K562 (cell line): ENCODE measurements around the gene ZMAT1. TPM values are rescaled to one million over a fixed set of nuclear protein-coding genes. Genes with fewer than 3 reads are reported as not detected.
A peak's percentile ranks its signal among the peaks of the same experiment; 100 is the strongest.

Source experiments
- ATAC-seq: fragments of 200-7000 bp; cut with Tn5 transposase; 3 replicates; pipeline ENCODE4 v1.9.1; 2020; ENCODE audit warnings: moderate library complexity
- BruUV-seq: library from RNA; stranded (reverse); fragments of 400-500 nt; replicated peaks from 2 replicates; lab custom pipeline; 2021; lab: Mats Ljungman, UMichigan
- CTCF ChIA-PET: fragments of 300-600 bp; formaldehyde crosslinking; extraction: SDS; loops from one replicate; lab custom pipeline; 2021; ENCODE audit warnings: low intra/inter-chr PET ratio; lab: Yijun Ruan, JAX
- POLR2A ChIA-PET: fragments of 300-600, 350-650 bp; sonication (Branson Sonifier 250); formaldehyde crosslinking; extraction: SDS; loops from one replicate; lab custom pipeline; 2021; ENCODE audit warnings: antibody characterized with exemption, inconsistent platforms; lab: Yijun Ruan, JAX
- DNase-seq, 4 experiments: peaks; one replicate each; pipeline versions ENCODE4 v3.0.0 to v3.0.0-alpha.2; 2011 to 2018; ENCODE audit warnings: low spot score in 3 of 4, mixed read lengths in 3 of 4; ENCODE audit errors: extremely low read depth in 1 of 4
- FAIRE-seq: peaks from 2 replicates; lab custom pipeline; 2011; peaks lifted over from hg19 to GRCh38; lab: Jason Lieb, UNC
- H2AFZ ChIP-seq: 2 replicates; pipeline ENCODE4 v1.6.0; 2011; ENCODE audit warnings: low read depth, low read length, control low read depth, inconsistent platforms
- H3K27ac ChIP-seq: fragments of 200-600 bp; 3 replicates; pipeline ENCODE4 v1.8.0; 2011; ENCODE audit warnings: low read depth, mild to moderate bottlenecking, control low read depth, inconsistent platforms, low read length, moderate library complexity, mixed read lengths; ENCODE audit errors: extremely low read depth
- H3K27me3 ChIP-seq, 2 experiments: fragments of 300-600 bp in 1 of 2; 2 replicates in 1 of 2; 3 replicates in 1 of 2; pipeline versions ENCODE4 v1.6.0 to v1.8.0; 2011; ENCODE audit warnings: inconsistent platforms in 2 of 2, low read length in 2 of 2, mild to moderate bottlenecking in 1 of 2, mixed read lengths in 1 of 2, moderate library complexity in 1 of 2; ENCODE audit not compliant: control insufficient read depth in 2 of 2, insufficient read depth in 2 of 2
- H3K36me3 ChIP-seq: fragments of 300-600 bp; 3 replicates; pipeline ENCODE4 v1.8.0; 2011; ENCODE audit warnings: mild to moderate bottlenecking, low read length, inconsistent platforms; ENCODE audit not compliant: control insufficient read depth, insufficient read depth
- H3K4me1 ChIP-seq, 2 experiments: fragments of 200-600 bp in 1 of 2; replicated peaks in 1 of 2; 2 replicates in 1 of 2; 3 replicates in 1 of 2; pipeline versions ENCODE4 v1.5.1 to v1.8.0; 2011; ENCODE audit warnings: inconsistent platforms in 2 of 2, low read length in 2 of 2, mild to moderate bottlenecking in 1 of 2, mixed read lengths in 1 of 2, moderate library complexity in 1 of 2; ENCODE audit not compliant: control insufficient read depth in 2 of 2, insufficient read depth in 2 of 2
- H3K4me2 ChIP-seq: 2 replicates; pipeline ENCODE4 v1.6.1; 2011; ENCODE audit warnings: low read length, control low read depth, inconsistent platforms, mixed read lengths; ENCODE audit not compliant: insufficient read depth
- H3K4me3 ChIP-seq: fragments of 200-600 bp; sonication (generic), shearing (Covaris generic); 2 replicates; pipeline ENCODE4 v1.5.1; 2016; ENCODE audit warnings: control low read depth, inconsistent platforms
- H3K79me2 ChIP-seq: fragments of 200-600 bp; 3 replicates; pipeline ENCODE4 v1.8.0; 2011; ENCODE audit warnings: low read length, inconsistent platforms; ENCODE audit not compliant: control insufficient read depth, insufficient read depth
- H3K9ac ChIP-seq, 2 experiments: 2 replicates each; pipeline versions ENCODE4 v1.6.0 to v1.6.1; 2011; ENCODE audit warnings: low read depth in 2 of 2, low read length in 2 of 2, control low read depth in 1 of 2, inconsistent platforms in 1 of 2, mild to moderate bottlenecking in 1 of 2, mixed read lengths in 1 of 2; ENCODE audit not compliant: insufficient read depth in 1 of 2
- H3K9me1 ChIP-seq: one replicate; pipeline ENCODE4 v1.6.0; 2011; ENCODE audit warnings: inconsistent platforms, mild to moderate bottlenecking, low read length, moderate library complexity; ENCODE audit not compliant: control insufficient read depth, insufficient read depth
- H3K9me3 ChIP-seq: replicated peaks from 2 replicates; pipeline ENCODE4 v1.5.1; 2011; ENCODE audit warnings: low read depth, low read length, inconsistent platforms; ENCODE audit not compliant: control insufficient read depth, insufficient read depth
- H4K20me1 ChIP-seq: replicated peaks from 2 replicates; pipeline ENCODE4 v1.6.1; 2011; ENCODE audit warnings: low read length, inconsistent platforms, mixed read lengths; ENCODE audit not compliant: control insufficient read depth, insufficient read depth
- ESRRA ChIP-seq: fragments of 450-650 bp; IDR thresholded peaks from 2 replicates; pipeline ENCODE4 v1.6.1; 2014; ENCODE audit warnings: low read depth, mild to moderate bottlenecking, moderate library complexity, borderline replicate concordance
- KLF6 ChIP-seq: fragments of 250-450 bp; sonication (Bioruptor Pico); IDR thresholded peaks from 2 replicates; pipeline ENCODE4 v1.4.0; 2020; ENCODE audit warnings: mild to moderate bottlenecking, moderate library complexity, borderline replicate concordance
- L3MBTL2 ChIP-seq: fragments of 450-650 bp; IDR thresholded peaks from 2 replicates; pipeline ENCODE4 v1.6.1; 2016; ENCODE audit warnings: mild to moderate bottlenecking, moderate library complexity
- NR2C1 ChIP-seq, 2 experiments: fragments of 450-650 bp; IDR thresholded peaks; 2 replicates each; pipeline ENCODE4 v1.6.1; 2017; ENCODE audit warnings: mild to moderate bottlenecking in 2 of 2, antibody characterized with exemption in 1 of 2, inconsistent platforms in 1 of 2, missing compliant biosample characterization in 1 of 2, missing genetic modification characterization in 1 of 2
- NR2C2 ChIP-seq, 2 experiments: fragments of 200-800 bp in 1 of 2; sonication (Bioruptor generic) in 1 of 2; sonication (generic) in 1 of 2; formaldehyde crosslinking in 1 of 2; IDR thresholded peaks; 2 replicates each; pipeline versions ENCODE4 v1.6.1 to v1.8.0; 2016 to 2022; ENCODE audit warnings: mild to moderate bottlenecking in 1 of 2, missing compliant biosample characterization in 1 of 2, missing genetic modification characterization in 1 of 2, missing genetic modification reagents in 1 of 2
- TCF7L2 ChIP-seq: fragments of 150-350 bp; IDR thresholded peaks from 2 replicates; pipeline ENCODE4 v1.6.1; 2016; ENCODE audit warnings: low read depth, mild to moderate bottlenecking, low read length, moderate library complexity
- TRIM24 ChIP-seq, 2 experiments: fragments of 450-650 bp; IDR thresholded peaks; 2 replicates each; pipeline ENCODE4 v1.6.1; 2016
- XRCC3 ChIP-seq: fragments of 450-650 bp; IDR thresholded peaks from 2 replicates; pipeline ENCODE4 v1.6.1; 2017; ENCODE audit warnings: mild to moderate bottlenecking, moderate library complexity
- ZNF175 ChIP-seq: fragments of 200-800 bp; sonication (Bioruptor generic); IDR thresholded peaks from 2 replicates; pipeline ENCODE4 v1.6.1; 2016; ENCODE audit warnings: low read depth, mild to moderate bottlenecking, missing genetic modification characterization, missing compliant biosample characterization
- ZNF274 ChIP-seq: IDR thresholded peaks from 2 replicates; pipeline ENCODE4 v1.6.1; 2011; ENCODE audit warnings: low read depth, mild to moderate bottlenecking, low read length, moderate library complexity, borderline replicate concordance
- WGBS: fragments of 100-300 bp; shearing (Covaris generic); methylation state at CpG from one replicate; pipeline ENCODE4 v1.1.6; 2016; ENCODE audit warnings: low coverage, mixed read lengths; ENCODE audit not compliant: insufficient coverage; ENCODE audit errors: missing lambda C conversion rate; 5-methylcytosine and 5-hydroxymethylcytosine counted together
- in situ Hi-C: fragments of 300-500 bp; cut with MboI; formaldehyde crosslinking; loops from 4 replicates; pipeline ENCODE4 v1.15.0; 2018; ENCODE audit warnings: inconsistent platforms, mixed read lengths
- intact Hi-C: fragments of 100-400 bp; cut with micrococcal nuclease; formaldehyde crosslinking; loops from 2 replicates; pipeline ENCODE4 v1.14.2; 2022
- polyA plus RNA-seq, 8 experiments: library from polyadenylated mRNA; depleted of rRNA in 4 of 8; stranded (reverse) in 5 of 8; unstranded in 3 of 8; fragments of >200 nt; fragmentation: Nextera tagmentation in 2 of 8; fragmentation: Illumina TruSeq in 1 of 8; extraction: Ambion mirVana in 2 of 8; extraction: Trizol in 1 of 8; gene quantifications; 2 replicates each; pipeline versions ENCODE4 v1.2.1 to v1.2.3, GENCODE V29; 2011 to 2014; ENCODE audit warnings: inconsistent platforms in 1 of 8, missing spikeins in 1 of 8
- total RNA-seq, 7 experiments: library from RNA; depleted of rRNA in 6 of 7; stranded (reverse); fragments of >200 nt in 6 of 7; fragmentation: Illumina TruSeq in 2 of 7; extraction: Trizol in 2 of 7; gene quantifications; 2 replicates each; pipeline versions ENCODE4 v1.2.1 to v1.2.3, GENCODE V29; 2011 to 2021; ENCODE audit warnings: low replicate concordance in 1 of 7
- TF ChIP-seq, protein P1 (sequence below): sonication (generic); formaldehyde crosslinking; IDR thresholded peaks from 2 replicates; pipeline ENCODE4 v1.5.0; 2020; ENCODE audit warnings: missing genetic modification reagents
- TF ChIP-seq, protein P2 (sequence below): fragments of 250-450 bp; sonication (Bioruptor Pico); IDR thresholded peaks from 2 replicates; pipeline ENCODE4 v1.8.0; 2022; ENCODE audit warnings: moderate library complexity, mild to moderate bottlenecking, inconsistent platforms

Gene ZMAT1
- total and polyA plus RNA-seq, 9 of the 15 experiments (the other 6 are each of a cell fraction or from before 2014, with no cell fraction given), result 0.03 to 0.05 (median 0.04) TPM; not detected in 3

DNA sequence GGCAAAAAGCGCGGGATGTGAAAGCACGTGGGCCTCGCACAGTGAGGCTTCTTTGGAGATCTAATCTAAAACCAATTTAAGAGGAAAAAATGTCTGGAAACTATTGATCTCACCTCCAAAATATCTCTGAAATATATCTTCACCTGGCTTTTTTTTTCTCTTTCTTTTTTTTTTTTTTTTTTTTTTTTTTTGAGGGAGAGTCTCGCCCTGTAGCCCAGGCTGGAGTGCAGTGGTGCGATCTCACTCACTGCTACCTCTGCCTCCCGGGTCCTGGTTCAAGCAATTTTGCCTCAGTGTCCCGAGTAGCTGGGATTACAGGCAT, 383 bp upstream of the ZMAT1 start:
- Histone ChIP-seq H2AFZ (peak overlapping the region; percentile 45; the same call in 1 of the 2 replicates), H3K9me1 (no peaks in the 10 kb centered on the region), H3K27me3 (no peaks in the 10 kb centered on the region), H3K9ac (no peak overlapping the region), H3K4me3 (peak overlapping the region; percentile 48; the same call in 1 of the 2 replicates), H4K20me1 (no peaks in the 10 kb centered on the region), H3K36me3 (no peaks in the 10 kb centered on the region), H3K4me1 (no peaks in the 10 kb centered on the region; a peak in 2 of 5 replicates), H3K4me2 (peak overlapping the region; percentile 32; the same call in 1 of the 2 replicates), H3K9me3 (no peaks in the 10 kb centered on the region), H3K27ac (0 out of 3 replicates have a peak overlapping the region, but pooled peaks have one; percentile 72), H3K79me2 (no peaks in the 10 kb centered on the region)
- no peak for FAIRE-seq
- WGBS, result 12% methylated on average over 6 of the region's 8 CpGs
- no peak for DNase-seq
- in situ Hi-C loops, result no loop called here
- ChIA-PET CTCF (no interaction called here), POLR2A (interaction anchor here (1.2 kb wide), 1 partner anchor 547 kb away, joined by 4 read pairs; no protein-coding TSS in a partner anchor)
- intact Hi-C loops, result no loop called here
- no TSS peak for BruUV-seq
- no peak for ATAC-seq
- TF ChIP-seq TCF7L2 (no peak), NR2C2 (CRISPR knock-in tag; IDR thresholded peaks at IDR 0.05) (no peak), NR2C2 (tag; IDR thresholded peaks at IDR 0.05) (peak; percentile 94), TRIM24 (IDR thresholded peaks at IDR 0.05) (0 out of 4 replicates have a peak, but pooled peaks of 1 of the 2 experiments have one; percentile 60), ZNF274 (no peak), L3MBTL2 (peak; percentile 99), KLF6 (CRISPR knock-in tag) (0 out of 2 replicates have a peak, but pooled peaks have one; percentile 56), ZNF175 (CRISPR knock-in tag) (no peak), XRCC3 (no peak), ESRRA (peak; percentile 82; the same call in 1 of the 2 replicates), NR2C1 (IDR thresholded peaks at IDR 0.05) (0 out of 2 replicates have a peak, but pooled peaks have one; percentile 2), NR2C1 (tag; IDR thresholded peaks at IDR 0.05) (peak; percentile 91)
- TF ChIP-seq, protein P1, sequence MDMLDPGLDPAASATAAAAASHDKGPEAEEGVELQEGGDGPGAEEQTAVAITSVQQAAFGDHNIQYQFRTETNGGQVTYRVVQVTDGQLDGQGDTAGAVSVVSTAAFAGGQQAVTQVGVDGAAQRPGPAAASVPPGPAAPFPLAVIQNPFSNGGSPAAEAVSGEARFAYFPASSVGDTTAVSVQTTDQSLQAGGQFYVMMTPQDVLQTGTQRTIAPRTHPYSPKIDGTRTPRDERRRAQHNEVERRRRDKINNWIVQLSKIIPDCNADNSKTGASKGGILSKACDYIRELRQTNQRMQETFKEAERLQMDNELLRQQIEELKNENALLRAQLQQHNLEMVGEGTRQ (CRISPR knock-in tag), result peak; percentile 21; the same call in 1 of the 2 replicates
- TF ChIP-seq, protein P2, sequence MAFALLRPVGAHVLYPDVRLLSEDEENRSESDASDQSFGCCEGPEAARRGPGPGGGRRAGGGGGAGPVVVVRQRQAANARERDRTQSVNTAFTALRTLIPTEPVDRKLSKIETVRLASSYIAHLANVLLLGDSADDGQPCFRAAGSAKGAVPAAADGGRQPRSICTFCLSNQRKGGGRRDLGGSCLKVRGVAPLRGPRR (CRISPR knock-in tag), result no peak
